Body of pancreas (tissue), 4 donors: ENCODE data around the gene SLC49A4.

ENCODE experiments used
- CTCF ChIP-seq, 7 experiments: fragments of 450-650 bp in 4 of 7; fragments of 200-600 bp in 3 of 7; sonication (generic) in 3 of 7; IDR thresholded peaks; one replicate each; pipeline ENCODE4 v1.5.1; 2016 to 2019; ENCODE audit warnings: antibody characterized with exemption in 7 of 7
- POLR2A ChIP-seq, 3 donors: fragments of 450-650 bp; IDR thresholded peaks; one replicate each; pipeline ENCODE4 v1.6.1; 2016; ENCODE audit warnings: antibody characterized with exemption in 3 of 3, mild to moderate bottlenecking in 2 of 3

GRCh38 chr3:122800706-122801237, 5.9 kb downstream of the SLC49A4 start:
- TF ChIP-seq CTCF (IDR thresholded peaks at IDR 0.05) (no peak), POLR2A (IDR thresholded peaks at IDR 0.05) (no peak)
